Testis (tissue), 3 donors: ENCODE measurements around the gene PIM2. TPM values are rescaled to one million over a fixed set of nuclear protein-coding genes. Genes with fewer than 3 reads are reported as not detected.

Experiments used
- DNase-seq: peaks from one replicate; pipeline ENCODE4 v3.0.0-alpha.2; 2019
- H3K27ac ChIP-seq, 2 donors: fragments of 200-600 bp; sonication (generic); one replicate each; pipeline ENCODE4 v1.5.1; 2019
- H3K27me3 ChIP-seq: fragments of 200-600 bp; sonication (generic); one replicate; pipeline ENCODE4 v1.5.1; 2019
- H3K36me3 ChIP-seq: fragments of 200-600 bp; sonication (generic); one replicate; pipeline ENCODE4 v1.5.1; 2017; ENCODE audit warnings: low read depth; ENCODE audit errors: missing control alignments
- H3K4me1 ChIP-seq: fragments of 200-600 bp; sonication (generic); one replicate; pipeline ENCODE4 v1.5.1; 2019
- H3K4me3 ChIP-seq, 2 donors: fragments of 200-600 bp; sonication (generic); one replicate each; pipeline ENCODE4 v1.5.1; 2017 to 2019
- H3K9me3 ChIP-seq: fragments of 200-600 bp; sonication (generic); one replicate; pipeline ENCODE4 v1.5.1; 2017
- CTCF ChIP-seq, 3 experiments: fragments of 450-650 bp in 2 of 3; fragments of 200-600 bp in 1 of 3; sonication (generic) in 1 of 3; IDR thresholded peaks; one replicate each; pipeline ENCODE4 v1.5.1; 2016 to 2019; ENCODE audit warnings: antibody characterized with exemption in 3 of 3, mild to moderate bottlenecking in 2 of 3, moderate library complexity in 1 of 3
- POLR2A ChIP-seq: fragments of 450-650 bp; IDR thresholded peaks from one replicate; pipeline ENCODE4 v1.6.1; 2017; ENCODE audit warnings: antibody characterized with exemption, mild to moderate bottlenecking, moderate library complexity
- WGBS, 2 donors: methylation state at CpG; one replicate each; pipeline ENCODE4 v1.1.5; 2018; 5-methylcytosine and 5-hydroxymethylcytosine counted together
- intact Hi-C: fragments of 100-400 bp; cut with DNase I; formaldehyde crosslinking; loops from one replicate; pipeline ENCODE4 v1.15.1; 2023; ENCODE audit warnings: low total_unique reads
- polyA plus RNA-seq: library from polyadenylated mRNA; stranded (reverse); fragments of 350-450 nt; fragmentation: Illumina TruSeq; extraction: RNeasy Lipid Tissue Mini Kit (QIAGEN cat#74804); gene quantifications from one replicate; pipeline ENCODE4 v1.2.3, GENCODE V29; 2014; ENCODE audit warnings: low read depth, low replicate concordance; ENCODE audit not compliant: insufficient read depth
- total RNA-seq, 2 donors: library from RNA; depleted of rRNA; stranded (reverse); fragments of >200 nt; gene quantifications; one replicate each; pipeline ENCODE4 v1.2.3, GENCODE V29; 2016

The PIM2 gene
- total and polyA plus RNA-seq, 3 donors from 2014 or later = 20.6 to 23.0 (median 21.5) TPM

- H3K27ac ChIP-seq = no peak overlapping the region
- H3K27me3 ChIP-seq = no peaks in the 10 kb centered on the region
- no peaks in the 10 kb centered on the region for H3K4me1 ChIP-seq
- no peak for TF ChIP-seq POLR2A
- no peak for TF ChIP-seq CTCF (IDR thresholded peaks at IDR 0.05)
- DNase-seq = no peak
- H3K36me3 ChIP-seq = no peaks in the 10 kb centered on the region
- 75 to 80% methylated on average over 1 to 8 of the region's 8 CpGs for WGBS, 2 donors
- H3K4me3 ChIP-seq = no peak overlapping the region
- intact Hi-C loops = no loop called here
- H3K9me3 ChIP-seq = no peaks in the 10 kb centered on the region
Measured at GRCh38 chrX:48936429-48937053, 17.7 kb upstream of the PIM2 start.

- Histone ChIP-seq H3K27me3 (no peaks in the 10 kb centered on the region), H3K4me3 (no peak overlapping the region), H3K27ac (no peak overlapping the region), H3K9me3 (no peaks in the 10 kb centered on the region), H3K36me3 (no peaks in the 10 kb centered on the region), H3K4me1 (no peaks in the 10 kb centered on the region)
- no peak for DNase-seq
- WGBS, 2 donors = 100% methylated on average over 1 of the region's 1 CpG
- intact Hi-C loops = no loop called here
- TF ChIP-seq CTCF (IDR thresholded peaks at IDR 0.05) = no peak
- TF ChIP-seq POLR2A = no peak
Measured at GRCh38 chrX:48935301-48935670, 16.5 kb upstream of the PIM2 start.

GRCh38 chrX:48934581-48935300 is 15.9 kb upstream of the PIM2 start:
- Histone ChIP-seq H3K4me1 (no peaks in the 10 kb centered on the region), H3K27me3 (no peaks in the 10 kb centered on the region), H3K36me3 (no peaks in the 10 kb centered on the region), H3K27ac (no peak overlapping the region), H3K4me3 (no peak overlapping the region), H3K9me3 (no peaks in the 10 kb centered on the region)
- 79 to 92% methylated on average over 7 of the region's 7 CpGs for WGBS, 2 donors
- intact Hi-C loops = no loop called here
- TF ChIP-seq CTCF (IDR thresholded peaks at IDR 0.05) (no peak), POLR2A (no peak)
- DNase-seq = no peak

GRCh38 chrX:48933757-48934156 is 14.9 kb upstream of the PIM2 start:
- Histone ChIP-seq H3K36me3 (no peaks in the 10 kb centered on the region), H3K4me3 (no peak overlapping the region), H3K4me1 (no peaks in the 10 kb centered on the region), H3K27me3 (no peaks in the 10 kb centered on the region), H3K27ac (no peak overlapping the region), H3K9me3 (no peaks in the 10 kb centered on the region)
- intact Hi-C loops = no loop called here
- no peak for TF ChIP-seq CTCF (IDR thresholded peaks at IDR 0.05)
- TF ChIP-seq POLR2A = no peak
- DNase-seq = no peak
- WGBS, 2 donors = 94 to 100% methylated on average over 2 of the region's 2 CpGs
